Endothelial cell of umbilical vein (primary cell): Measurements from ENCODE around the gene RARA.

Experiments used
- EZH2 ChIP-seq: IDR thresholded peaks from 2 replicates; pipeline ENCODE4 v1.6.1; 2012; ENCODE audit warnings: borderline replicate concordance, low read depth, mild to moderate bottlenecking, moderate library complexity, low read length, inconsistent platforms; ENCODE audit not compliant: severe bottlenecking
- POLR2AphosphoS5 ChIP-seq: IDR thresholded peaks from 2 replicates; pipeline ENCODE4 v1.6.1; 2012; ENCODE audit warnings: low read depth, mild to moderate bottlenecking, control low read depth, low read length, moderate library complexity; ENCODE audit not compliant: insufficient read depth

- TF ChIP-seq POLR2AphosphoS5, result no peak
- TF ChIP-seq EZH2, result no peak
Measured at GRCh38 chr17:40360091-40360490, 51.1 kb downstream of the RARA start.
